Mesothelial cell of epicardium (in vitro differentiated cells): ENCODE data around the gene ANXA10. TPM values are rescaled to one million over a fixed set of nuclear protein-coding genes. Genes with fewer than 3 reads are reported as not detected.
"Not testable (repeated sequence)": the region's sequence is repeated elsewhere in the genome, so short reads cannot be mapped to it uniquely, and the experiment has no call there.

Source experiments
- DNase-seq, 2 experiments: peaks; one replicate each; pipeline ENCODE4 v3.0.0; 2021; ENCODE audit warnings: low spot score in 2 of 2; ENCODE audit not compliant: unreplicated experiment in 2 of 2
- H3K27ac Mint-ChIP-seq: 2 replicates; pipeline ENCODE4 v1.8.0; 2021; ENCODE audit warnings: mixed read lengths
- H3K27me3 Mint-ChIP-seq: 2 replicates; pipeline ENCODE4 v1.8.0; 2021; ENCODE audit warnings: low read depth, mixed read lengths
- H3K36me3 Mint-ChIP-seq: 2 replicates; pipeline ENCODE4 v1.8.0; 2021; ENCODE audit warnings: mixed read lengths
- H3K4me1 Mint-ChIP-seq: 2 replicates; pipeline ENCODE4 v1.8.0; 2021; ENCODE audit warnings: mixed read lengths
- H3K4me3 Mint-ChIP-seq: 2 replicates; pipeline ENCODE4 v1.8.0; 2021; ENCODE audit warnings: mild to moderate bottlenecking, moderate library complexity, mixed read lengths
- H3K9me3 Mint-ChIP-seq: 2 replicates; pipeline ENCODE4 v1.8.0; 2021; ENCODE audit warnings: mixed read lengths
- CTCF ChIP-seq: fragments of 200-600 bp; sonication (generic); IDR thresholded peaks from one replicate; pipeline ENCODE4 v1.5.0; 2021; ENCODE audit warnings: antibody characterized with exemption; ENCODE audit not compliant: unreplicated experiment
- total RNA-seq: library from RNA; stranded (reverse); gene quantifications from 3 replicates; pipeline ENCODE4 v1.2.1, GENCODE V29; 2021

The ANXA10 gene
- total RNA-seq, 1 donor from 2014 or later = not detected

GRCh38 chr4:168134651-168135050, 42.3 kb downstream of the ANXA10 start:
- TF ChIP-seq CTCF = no peak
- Mint-ChIP-seq H3K27ac (no peak overlapping the region), H3K36me3 (no peaks in the 10 kb centered on the region), H3K4me3 (no peak overlapping the region), H3K4me1 (no peaks in the 10 kb centered on the region), H3K27me3 (no peaks in the 10 kb centered on the region), H3K9me3 (no peaks in the 10 kb centered on the region)
- DNase-seq = no peak

GRCh38 chr4:168135860-168136259, 43.5 kb downstream of the ANXA10 start:
- DNase-seq, H3K27ac Mint-ChIP-seq, H3K36me3 Mint-ChIP-seq, H3K27me3 Mint-ChIP-seq, H3K9me3 Mint-ChIP-seq, H3K4me3 Mint-ChIP-seq, H3K4me1 Mint-ChIP-seq: not testable (repeated sequence)

- not testable (repeated sequence) for H3K9me3 Mint-ChIP-seq, H3K4me3 Mint-ChIP-seq, DNase-seq, H3K27ac Mint-ChIP-seq, H3K4me1 Mint-ChIP-seq, H3K36me3 Mint-ChIP-seq, H3K27me3 Mint-ChIP-seq
Observed at GRCh38 chr4:168137695-168138094, 45.4 kb downstream of the ANXA10 start.

GRCh38 chr4:168138143-168138542, 45.8 kb downstream of the ANXA10 start:
- Mint-ChIP-seq H3K27me3 (no peaks in the 10 kb centered on the region), H3K4me1 (no peaks in the 10 kb centered on the region), H3K36me3 (no peaks in the 10 kb centered on the region), H3K27ac (no peak overlapping the region), H3K4me3 (no peak overlapping the region), H3K9me3 (no peaks in the 10 kb centered on the region)
- no peak for DNase-seq
- TF ChIP-seq CTCF = no peak

GRCh38 chr4:168139336-168139735, 47.0 kb downstream of the ANXA10 start:
- H3K9me3 Mint-ChIP-seq = no peaks in the 10 kb centered on the region
- no peaks in the 10 kb centered on the region for H3K4me1 Mint-ChIP-seq
- DNase-seq = no peak
- H3K27me3 Mint-ChIP-seq = no peaks in the 10 kb centered on the region
- no peak overlapping the region for H3K27ac Mint-ChIP-seq
- H3K4me3 Mint-ChIP-seq = no peak overlapping the region
- TF ChIP-seq CTCF = no peak
- H3K36me3 Mint-ChIP-seq = no peaks in the 10 kb centered on the region

- Mint-ChIP-seq H3K4me3 (no peak overlapping the region), H3K27ac (no peak overlapping the region), H3K4me1 (no peaks in the 10 kb centered on the region), H3K27me3 (no peaks in the 10 kb centered on the region), H3K36me3 (no peaks in the 10 kb centered on the region), H3K9me3 (no peaks in the 10 kb centered on the region)
- no peak for TF ChIP-seq CTCF
- no peak for DNase-seq
Observed at GRCh38 chr4:168141733-168142132, 49.4 kb downstream of the ANXA10 start.

- H3K36me3 Mint-ChIP-seq = no peaks in the 10 kb centered on the region
- H3K4me3 Mint-ChIP-seq = no peak overlapping the region
- TF ChIP-seq CTCF = no peak
- no peaks in the 10 kb centered on the region for H3K27me3 Mint-ChIP-seq
- H3K27ac Mint-ChIP-seq = no peak overlapping the region
- no peaks in the 10 kb centered on the region for H3K4me1 Mint-ChIP-seq
- DNase-seq = no peak
- no peaks in the 10 kb centered on the region for H3K9me3 Mint-ChIP-seq
Observed at GRCh38 chr4:168143601-168144000, 51.3 kb downstream of the ANXA10 start.
